GM06990 (cell line): ENCODE data around the gene TIMM17B.
A peak's percentile ranks its signal among the peaks of the same experiment; 100 is the strongest.

Experiments used
- DNase-seq: peaks from one replicate; pipeline ENCODE4 v3.0.0-alpha.2; 2011; ENCODE audit not compliant: insufficient read length; ENCODE audit errors: extremely low read depth
- H3K27me3 ChIP-seq: replicated peaks from 2 replicates; pipeline ENCODE4 v1.6.0; 2011; ENCODE audit warnings: low read length; ENCODE audit not compliant: control insufficient read depth, insufficient read depth
- H3K36me3 ChIP-seq: 2 replicates; pipeline ENCODE4 v1.5.1; 2011; ENCODE audit warnings: low read length; ENCODE audit not compliant: control insufficient read depth, insufficient read depth
- H3K4me3 ChIP-seq: replicated peaks from 2 replicates; pipeline ENCODE4 v1.5.1; 2011; ENCODE audit warnings: low read depth, mild to moderate bottlenecking, control low read depth, low read length
- CTCF ChIP-seq: IDR thresholded peaks from 2 replicates; pipeline ENCODE4 v1.5.1; 2011; ENCODE audit warnings: low read length, control low read depth, mild to moderate bottlenecking, inconsistent platforms; ENCODE audit not compliant: insufficient read depth, poor library complexity, severe bottlenecking

The TIMM17B gene

GRCh38 chrX:48914593-48915493, 17.3 kb upstream of the TIMM17B start:
- Histone ChIP-seq H3K36me3 (peaks cover 12% of the 10 kb centered on the region), H3K4me3 (no peak overlapping the region; the same call in 1 of the 2 replicates), H3K27me3 (no peaks in the 10 kb centered on the region)
- DNase-seq = no peak
- no peak for TF ChIP-seq CTCF

DNA sequence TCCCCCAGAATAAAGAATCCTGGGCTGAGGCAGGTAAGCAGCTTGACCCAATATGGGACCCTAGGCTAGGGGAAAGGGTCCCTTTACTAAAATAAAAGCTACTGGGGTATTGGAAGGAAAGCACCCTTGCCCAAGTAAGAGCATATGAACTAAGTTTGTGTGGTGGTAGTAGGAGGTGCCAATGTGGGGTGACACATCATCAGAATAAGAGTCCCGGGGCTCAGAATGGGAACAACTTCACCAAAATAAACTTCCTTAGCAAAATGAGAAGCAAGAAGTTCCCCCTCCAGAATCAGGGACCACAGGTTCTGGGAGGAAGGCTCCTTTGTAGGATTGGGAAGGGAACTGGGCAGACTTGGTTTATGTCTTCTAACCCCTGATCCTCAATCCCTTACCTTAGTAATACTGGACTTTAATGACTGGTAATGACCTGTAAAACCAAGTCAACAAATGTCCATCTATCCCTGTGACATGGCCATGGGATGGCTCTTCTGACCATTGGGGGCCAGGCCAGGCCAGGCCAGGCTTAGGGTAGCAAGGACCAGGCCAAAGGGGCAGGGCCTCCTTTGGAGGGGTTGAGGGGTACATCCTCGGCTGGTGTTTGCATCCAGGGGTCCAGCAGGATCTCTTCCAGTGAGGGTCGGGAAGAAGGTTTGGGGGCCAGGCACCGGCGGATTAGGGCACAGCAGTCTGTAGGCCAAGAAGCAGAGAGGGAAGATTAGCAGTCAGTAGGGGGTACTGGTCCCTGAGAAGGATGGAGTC, 16.2 kb upstream of the TIMM17B start:
- no peak for TF ChIP-seq CTCF
- H3K36me3 ChIP-seq = peaks cover 12% of the 10 kb centered on the region
- no peak overlapping the region; the same call in 1 of the 2 replicates for H3K4me3 ChIP-seq
- no peak for DNase-seq
- H3K27me3 ChIP-seq = no peaks in the 10 kb centered on the region

DNA sequence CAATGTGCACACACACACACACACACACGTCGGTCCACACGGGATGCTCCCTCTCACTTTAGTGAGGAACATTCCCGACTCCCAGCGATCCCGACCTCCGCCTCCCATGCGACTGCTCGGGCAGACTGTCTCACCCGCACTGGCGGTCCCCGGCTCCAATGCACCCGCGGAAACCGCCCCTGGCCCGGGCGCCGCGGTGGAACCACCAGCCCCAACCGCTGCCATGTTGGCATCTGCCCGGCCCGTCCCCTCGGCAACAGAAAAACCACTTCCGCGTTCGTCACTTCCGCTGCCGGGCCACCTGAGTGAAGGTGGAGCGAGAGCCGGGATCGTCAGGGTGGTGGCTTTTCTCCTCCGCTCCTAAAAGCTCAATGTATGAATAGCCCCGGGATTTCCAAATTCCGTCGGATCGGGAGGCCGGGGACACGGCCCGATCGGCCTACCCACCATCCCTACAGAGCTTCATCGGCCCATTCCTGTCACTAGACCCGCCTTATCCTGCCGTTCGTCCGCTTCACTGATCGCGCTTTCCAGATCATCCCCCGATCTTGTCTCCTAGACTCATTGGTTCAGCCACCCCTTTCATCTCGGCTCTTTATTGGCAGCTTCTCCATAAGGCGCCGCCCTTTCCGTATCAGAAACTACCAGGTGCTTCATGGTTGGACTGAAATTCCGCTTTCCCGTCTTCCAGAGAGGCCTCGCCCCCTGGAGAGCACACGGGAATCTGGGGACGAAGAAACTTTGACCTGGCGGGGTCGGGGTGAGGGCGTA, 14.0 kb upstream of the TIMM17B start, which contains the start of gene SLC35A2:
TSS of gene SLC35A2 (minus strand) at position 235 of the 771 bp plus-strand sequence. CDS start at position 225, 10 bp downstream.
- no peaks in the 10 kb centered on the region for H3K27me3 ChIP-seq
- peaks cover 13% of the 10 kb centered on the region for H3K36me3 ChIP-seq
- TF ChIP-seq CTCF = no peak
- DNase-seq = peak; percentile 81
- peak within 1 kb of the TSS; percentile 73 for H3K4me3 ChIP-seq

DNA sequence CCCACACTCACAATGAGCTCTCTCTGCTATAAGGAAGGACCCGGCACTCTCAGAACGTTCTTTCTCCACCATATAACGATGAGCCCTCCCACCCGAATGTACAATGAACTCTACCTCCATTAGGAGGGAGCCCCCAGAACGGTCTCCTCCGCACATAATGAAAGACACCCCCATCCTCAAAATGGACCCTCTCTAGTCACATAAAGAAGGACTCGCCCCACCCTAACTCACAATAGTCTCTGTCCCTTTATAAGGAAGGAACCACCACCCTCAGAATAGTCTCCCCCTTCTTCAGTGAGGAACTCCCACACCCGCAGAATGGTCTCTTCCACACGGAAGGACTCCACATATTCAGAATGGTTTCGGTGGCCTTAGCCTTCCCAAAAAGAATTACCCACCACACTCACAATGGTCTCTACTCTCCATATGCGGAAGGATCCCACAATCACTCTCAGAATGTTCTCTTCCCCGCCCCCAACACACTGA, 13.4 kb upstream of the TIMM17B start:
- no peak for TF ChIP-seq CTCF
- peaks cover 13% of the 10 kb centered on the region for H3K36me3 ChIP-seq
- no peaks in the 10 kb centered on the region for H3K27me3 ChIP-seq
- peak overlapping the region; percentile 73 for H3K4me3 ChIP-seq
- DNase-seq = no peak

GRCh38 chrX:48909703-48910294, 12.2 kb upstream of the TIMM17B start:
- no peak overlapping the region for H3K4me3 ChIP-seq
- no peak for DNase-seq
- TF ChIP-seq CTCF = no peak
- H3K27me3 ChIP-seq = no peaks in the 10 kb centered on the region
- peaks cover 12% of the 10 kb centered on the region for H3K36me3 ChIP-seq
